Measurements from ENCODE around the gene SORCS2. TPM values are rescaled to one million over a fixed set of nuclear protein-coding genes. Genes with fewer than 3 reads are reported as not detected.

SORCS2 gene
- total RNA-seq, 1 donor from 2014 or later: 5.2 TPM

DNA sequence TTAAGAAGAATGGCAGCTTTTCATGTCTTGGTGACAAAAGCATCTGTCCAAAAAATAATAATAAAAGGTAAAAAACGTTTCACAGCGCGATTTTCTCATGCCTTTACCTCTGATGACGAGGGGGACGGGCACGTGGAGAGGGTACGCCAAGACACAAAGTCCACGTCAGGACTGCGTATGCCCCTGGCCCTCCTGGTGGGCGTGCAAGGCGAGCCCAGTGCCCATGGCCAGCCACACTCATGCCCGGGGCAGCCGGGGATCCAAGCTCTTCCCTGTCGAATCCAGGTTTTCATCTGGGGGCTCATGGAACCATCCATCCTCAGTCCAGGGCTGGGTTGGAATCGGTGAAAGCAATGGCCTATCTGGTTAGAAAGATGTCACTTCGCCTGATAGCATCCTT is 570.8 kb downstream of the SORCS2 start:
- peaks cover 27% of the 10 kb centered on the region for H3K4me1 Mint-ChIP-seq
- H3K27me3 Mint-ChIP-seq (ENCODE audit: insufficient read depth, low read depth): peaks cover 16% of the 10 kb centered on the region
- peaks cover 4% of the 10 kb centered on the region for H3K9me3 Mint-ChIP-seq
- peaks cover 10% of the 10 kb centered on the region for H4K20me1 ChIP-seq (ENCODE audit: low read depth)
- H3K9ac ChIP-seq: no peak overlapping the region
- no peaks in the 10 kb centered on the region for H3K36me3 ChIP-seq
- H3K27me3 ChIP-seq: no peaks in the 10 kb centered on the region
- peaks cover 3% of the 10 kb centered on the region for H3K36me3 Mint-ChIP-seq
- no peak overlapping the region for H3K27ac Mint-ChIP-seq
- H3K9me3 ChIP-seq (ENCODE audit: low read depth): no peaks in the 10 kb centered on the region
- peaks cover 8% of the 10 kb centered on the region for H3K4me1 ChIP-seq
- H3K27ac ChIP-seq: no peak overlapping the region
- DNase-seq (ENCODE audit: low spot score): no peak
- TF ChIP-seq EZH2phosphoT487 (IDR thresholded peaks at IDR 0.05): no peak
- TF ChIP-seq EZH2 (IDR thresholded peaks at IDR 0.05): no peak
- TF ChIP-seq, protein P1, sequence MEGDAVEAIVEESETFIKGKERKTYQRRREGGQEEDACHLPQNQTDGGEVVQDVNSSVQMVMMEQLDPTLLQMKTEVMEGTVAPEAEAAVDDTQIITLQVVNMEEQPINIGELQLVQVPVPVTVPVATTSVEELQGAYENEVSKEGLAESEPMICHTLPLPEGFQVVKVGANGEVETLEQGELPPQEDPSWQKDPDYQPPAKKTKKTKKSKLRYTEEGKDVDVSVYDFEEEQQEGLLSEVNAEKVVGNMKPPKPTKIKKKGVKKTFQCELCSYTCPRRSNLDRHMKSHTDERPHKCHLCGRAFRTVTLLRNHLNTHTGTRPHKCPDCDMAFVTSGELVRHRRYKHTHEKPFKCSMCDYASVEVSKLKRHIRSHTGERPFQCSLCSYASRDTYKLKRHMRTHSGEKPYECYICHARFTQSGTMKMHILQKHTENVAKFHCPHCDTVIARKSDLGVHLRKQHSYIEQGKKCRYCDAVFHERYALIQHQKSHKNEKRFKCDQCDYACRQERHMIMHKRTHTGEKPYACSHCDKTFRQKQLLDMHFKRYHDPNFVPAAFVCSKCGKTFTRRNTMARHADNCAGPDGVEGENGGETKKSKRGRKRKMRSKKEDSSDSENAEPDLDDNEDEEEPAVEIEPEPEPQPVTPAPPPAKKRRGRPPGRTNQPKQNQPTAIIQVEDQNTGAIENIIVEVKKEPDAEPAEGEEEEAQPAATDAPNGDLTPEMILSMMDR (IDR thresholded peaks at IDR 0.05): no peak
- H3F3A ChIP-seq (ENCODE audit: low read depth): peaks cover 5% of the 10 kb centered on the region
- no peaks in the 10 kb centered on the region for H3K79me2 ChIP-seq (ENCODE audit: low read depth)
- no peak overlapping the region for H3K4me3 Mint-ChIP-seq
- no peak overlapping the region for H2AFZ ChIP-seq (replicated peaks)
- H3K4me3 ChIP-seq: no peak overlapping the region
- no peak overlapping the region for H3K4me2 ChIP-seq

DNA sequence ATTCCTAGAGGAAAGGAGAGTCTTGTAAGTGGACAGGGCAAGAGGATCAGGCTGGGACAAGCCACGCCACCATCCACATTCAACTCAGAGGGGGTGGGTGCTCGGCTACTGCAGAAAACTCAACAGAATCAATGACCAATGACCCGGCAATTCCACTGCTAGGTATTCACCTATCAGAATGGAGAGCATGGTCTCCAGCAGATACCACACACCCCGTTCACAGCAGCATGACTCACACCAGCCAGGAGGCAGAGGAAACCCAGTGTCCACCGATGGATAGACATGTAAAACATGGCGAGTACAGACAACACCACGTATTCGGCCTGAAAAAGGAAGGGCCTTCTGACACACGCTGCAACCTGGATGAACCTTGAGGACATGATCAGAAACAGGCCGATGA is 571.5 kb downstream of the SORCS2 start:
- Histone ChIP-seq H4K20me1 (ENCODE audit: low read depth) (peaks cover 4% of the 10 kb centered on the region), H3K9ac (no peak overlapping the region), H3K27me3 (no peaks in the 10 kb centered on the region), H3K9me3 (ENCODE audit: low read depth) (no peaks in the 10 kb centered on the region), H3K4me1 (peaks cover 1% of the 10 kb centered on the region), H3K36me3 (no peaks in the 10 kb centered on the region), H3K79me2 (ENCODE audit: low read depth) (no peaks in the 10 kb centered on the region), H3F3A (ENCODE audit: low read depth) (no peaks in the 10 kb centered on the region), H3K4me3 (no peak overlapping the region), H2AFZ (replicated peaks) (no peak overlapping the region), H3K27ac (no peak overlapping the region), H3K4me2 (no peak overlapping the region)
- no peak for DNase-seq (ENCODE audit: low spot score)
- peaks cover 3% of the 10 kb centered on the region for H3K36me3 Mint-ChIP-seq
- no peaks in the 10 kb centered on the region for H3K9me3 Mint-ChIP-seq
- TF ChIP-seq, protein P1 (IDR thresholded peaks at IDR 0.05): no peak
- TF ChIP-seq EZH2 (IDR thresholded peaks at IDR 0.05) (no peak), EZH2phosphoT487 (IDR thresholded peaks at IDR 0.05) (no peak)
- H3K4me3 Mint-ChIP-seq: no peak overlapping the region
- H3K27me3 Mint-ChIP-seq (ENCODE audit: insufficient read depth, low read depth): peaks cover 11% of the 10 kb centered on the region
- peaks cover 27% of the 10 kb centered on the region for H3K4me1 Mint-ChIP-seq
- no peak overlapping the region for H3K27ac Mint-ChIP-seq

DNA sequence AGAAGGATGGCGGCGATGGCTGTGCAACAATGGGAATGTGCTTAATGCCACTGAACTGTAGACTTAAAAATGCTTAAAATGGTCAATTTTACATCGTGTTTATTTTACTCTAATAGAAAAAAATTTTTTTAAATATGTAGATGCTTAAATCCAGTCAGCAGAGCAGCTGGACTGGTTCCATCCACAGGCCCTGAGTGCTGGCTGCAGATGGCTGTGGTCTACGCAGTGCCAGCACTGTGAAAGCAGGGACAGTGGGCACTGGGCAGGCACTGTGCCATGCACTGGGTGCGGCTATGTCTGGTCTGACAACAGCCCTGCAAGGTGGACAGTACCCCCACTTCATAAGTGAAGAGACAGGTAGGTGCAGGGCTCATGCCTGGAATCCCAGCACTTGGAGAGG is 572.1 kb downstream of the SORCS2 start:
- no peak overlapping the region for H3K4me2 ChIP-seq

DNA sequence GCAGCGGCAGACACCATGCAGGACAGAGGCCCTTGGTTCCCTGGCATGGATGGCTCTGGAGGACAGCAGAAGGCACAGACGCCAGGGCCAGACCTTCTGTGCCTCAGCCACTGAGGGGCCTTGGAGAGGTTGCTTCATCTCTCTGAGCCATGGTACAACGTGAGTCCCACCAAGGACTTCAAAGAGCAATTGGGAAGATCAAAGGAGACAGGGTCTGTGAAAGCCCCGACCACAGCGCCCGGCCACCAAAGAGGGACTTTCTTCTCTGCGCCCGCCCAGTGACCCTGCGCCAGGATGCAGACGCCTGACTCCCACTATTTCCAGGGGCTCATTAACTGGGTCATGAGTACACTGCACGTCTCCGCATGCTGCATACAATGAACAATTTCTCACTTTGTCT is 573.3 kb downstream of the SORCS2 start:
- Histone ChIP-seq H4K20me1 (ENCODE audit: low read depth) (peaks cover 4% of the 10 kb centered on the region), H3K9me3 (ENCODE audit: low read depth) (no peaks in the 10 kb centered on the region), H3K27me3 (no peaks in the 10 kb centered on the region), H2AFZ (replicated peaks) (no peak overlapping the region), H3K27ac (no peak overlapping the region), H3K4me3 (no peak overlapping the region), H3K79me2 (ENCODE audit: low read depth) (no peaks in the 10 kb centered on the region), H3F3A (ENCODE audit: low read depth) (no peaks in the 10 kb centered on the region), H3K4me1 (peaks cover 3% of the 10 kb centered on the region), H3K36me3 (no peaks in the 10 kb centered on the region), H3K4me2 (no peak overlapping the region), H3K9ac (no peak overlapping the region)
- Mint-ChIP-seq H3K36me3 (peaks cover 3% of the 10 kb centered on the region), H3K4me1 (peaks cover 39% of the 10 kb centered on the region), H3K4me3 (no peak overlapping the region), H3K9me3 (no peaks in the 10 kb centered on the region), H3K27ac (peak overlapping the region; percentile 30), H3K27me3 (ENCODE audit: insufficient read depth, low read depth) (peaks cover 8% of the 10 kb centered on the region)
- TF ChIP-seq, protein P1 (IDR thresholded peaks at IDR 0.05): no peak
- TF ChIP-seq EZH2 (IDR thresholded peaks at IDR 0.05) (no peak), EZH2phosphoT487 (IDR thresholded peaks at IDR 0.05) (no peak)
- no peak for DNase-seq (ENCODE audit: low spot score)

More for the DNA sequence above, 572.1 kb downstream of the SORCS2 start:
- Mint-ChIP-seq H3K4me1 (peaks cover 27% of the 10 kb centered on the region), H3K27me3 (ENCODE audit: insufficient read depth, low read depth) (peaks cover 9% of the 10 kb centered on the region), H3K36me3 (peaks cover 3% of the 10 kb centered on the region), H3K27ac (no peak overlapping the region), H3K9me3 (no peaks in the 10 kb centered on the region), H3K4me3 (no peak overlapping the region)
- H3K79me2 ChIP-seq (ENCODE audit: low read depth): no peaks in the 10 kb centered on the region
- no peak for TF ChIP-seq EZH2 (IDR thresholded peaks at IDR 0.05)
- H3F3A ChIP-seq (ENCODE audit: low read depth): no peaks in the 10 kb centered on the region
- H3K4me1 ChIP-seq: no peaks in the 10 kb centered on the region
- DNase-seq (ENCODE audit: low spot score): no peak
- no peaks in the 10 kb centered on the region for H3K27me3 ChIP-seq
- H3K9me3 ChIP-seq (ENCODE audit: low read depth): no peaks in the 10 kb centered on the region
- H3K9ac ChIP-seq: no peak overlapping the region
- no peaks in the 10 kb centered on the region for H3K36me3 ChIP-seq
- H3K27ac ChIP-seq: no peak overlapping the region
- H4K20me1 ChIP-seq (ENCODE audit: low read depth): peaks cover 4% of the 10 kb centered on the region
- no peak overlapping the region for H3K4me3 ChIP-seq
- no peak overlapping the region for H2AFZ ChIP-seq (replicated peaks)

All from neural progenitor cell (in vitro differentiated cells).